ENCODE results near the gene ANXA6.

ANXA6 gene

DNA sequence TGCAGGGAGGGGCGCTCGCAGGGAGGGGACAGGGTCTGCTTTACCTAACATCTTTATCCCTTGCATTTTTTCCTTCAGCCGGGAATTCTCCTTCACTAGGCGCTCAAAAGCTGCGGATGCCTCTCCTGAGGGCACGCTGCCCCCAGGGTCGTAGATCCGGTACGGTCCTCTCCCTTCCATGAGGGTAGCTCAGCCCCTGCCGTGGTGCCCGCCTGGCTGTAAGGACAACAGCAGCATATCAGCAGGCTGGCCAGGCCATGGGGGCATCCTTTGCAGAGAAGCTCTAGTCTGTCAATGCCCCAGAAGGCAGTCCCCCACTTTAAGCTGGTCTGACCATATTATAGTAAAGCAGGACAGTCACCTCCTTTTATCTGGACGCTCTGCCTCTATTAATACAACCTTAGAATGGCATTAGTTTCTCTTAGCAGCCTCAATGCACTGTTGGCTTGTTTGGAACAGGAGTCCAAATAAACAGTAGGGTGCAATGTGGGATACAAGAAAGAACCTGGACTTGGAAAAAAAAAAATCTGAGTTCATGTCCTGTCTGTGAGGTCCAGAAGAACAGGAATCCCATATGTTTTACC, 92.6 kb downstream of the ANXA6 start:
- DNase-seq (ENCODE audit: low read depth in 2 of 2), result no peak

- DNase-seq (ENCODE audit: low read depth in 2 of 2), result no peak
Measured at GRCh38 chr5:151063142-151063989, 94.2 kb downstream of the ANXA6 start.

DNA sequence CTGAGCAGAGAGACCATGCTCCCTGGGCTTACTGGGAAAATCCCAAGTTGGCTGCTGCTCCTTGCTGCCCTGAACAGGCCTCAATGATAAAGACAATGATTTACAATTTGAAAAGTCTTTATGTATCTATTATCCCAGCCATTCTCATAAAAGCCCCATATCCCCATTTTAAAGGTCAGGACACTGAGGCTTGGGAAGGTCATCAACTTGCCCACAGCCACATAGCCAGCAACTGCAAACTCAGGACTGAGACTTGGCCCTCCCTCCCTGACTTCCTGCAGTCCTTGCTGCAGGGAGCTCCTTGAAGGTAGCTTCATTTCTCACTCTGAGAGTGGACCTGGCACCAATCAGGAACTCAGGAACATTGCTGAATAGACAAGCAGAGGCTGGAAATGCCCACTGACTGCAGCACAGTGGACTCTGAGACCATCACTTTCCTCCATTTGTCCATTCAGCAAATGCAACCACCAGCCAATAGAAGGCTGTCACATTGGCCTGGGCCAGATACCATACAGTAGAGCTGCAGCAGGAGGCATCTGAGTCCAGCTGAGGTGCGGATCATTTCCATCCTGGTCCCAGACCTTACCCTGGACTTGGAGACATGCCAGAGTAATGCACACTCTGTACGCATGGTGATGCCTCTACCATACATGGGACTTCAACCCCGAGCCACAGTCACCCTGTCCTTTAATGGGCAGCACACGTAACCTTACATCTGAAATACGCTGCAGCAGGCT, 95.0 kb downstream of the ANXA6 start:
- DNase-seq (ENCODE audit: low read depth in 2 of 2), result no peak

GRCh38 chr5:151060742-151061141, 96.8 kb downstream of the ANXA6 start:
- no peak for DNase-seq (ENCODE audit: low read depth in 2 of 2)

DNA sequence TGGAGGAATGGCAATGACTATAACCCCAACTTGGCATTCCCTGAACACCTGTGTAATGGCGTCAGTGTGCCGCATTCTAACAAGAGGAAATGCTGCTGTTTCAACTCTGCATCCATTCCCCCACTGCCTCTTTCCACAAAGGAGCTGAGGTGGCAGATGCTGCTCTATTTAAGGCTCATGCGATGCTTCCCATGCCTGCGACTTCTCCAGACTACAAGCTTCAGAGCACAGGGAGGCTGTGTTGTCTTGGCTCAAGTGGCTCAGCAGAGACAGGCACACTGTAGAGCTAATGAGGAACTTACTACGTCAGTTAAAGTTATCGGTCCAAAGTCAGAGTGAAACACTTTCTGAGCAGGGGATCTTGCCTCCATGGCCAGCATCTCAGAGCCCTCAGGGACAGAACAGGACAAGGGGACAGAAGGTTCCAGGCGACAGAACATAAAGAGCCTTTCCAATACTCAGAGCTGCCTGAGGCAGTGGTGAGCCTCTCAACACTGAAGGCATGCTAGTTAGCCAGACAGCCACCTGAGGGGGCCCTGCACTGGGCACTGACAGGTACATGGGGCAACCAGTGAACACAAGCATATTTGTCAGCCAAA, 98.6 kb downstream of the ANXA6 start:
- DNase-seq (ENCODE audit: low read depth in 2 of 2), result no peak

- no peak for DNase-seq (ENCODE audit: low read depth in 2 of 2)
Measured at GRCh38 chr5:151058301-151058700, 99.3 kb downstream of the ANXA6 start.

DNA sequence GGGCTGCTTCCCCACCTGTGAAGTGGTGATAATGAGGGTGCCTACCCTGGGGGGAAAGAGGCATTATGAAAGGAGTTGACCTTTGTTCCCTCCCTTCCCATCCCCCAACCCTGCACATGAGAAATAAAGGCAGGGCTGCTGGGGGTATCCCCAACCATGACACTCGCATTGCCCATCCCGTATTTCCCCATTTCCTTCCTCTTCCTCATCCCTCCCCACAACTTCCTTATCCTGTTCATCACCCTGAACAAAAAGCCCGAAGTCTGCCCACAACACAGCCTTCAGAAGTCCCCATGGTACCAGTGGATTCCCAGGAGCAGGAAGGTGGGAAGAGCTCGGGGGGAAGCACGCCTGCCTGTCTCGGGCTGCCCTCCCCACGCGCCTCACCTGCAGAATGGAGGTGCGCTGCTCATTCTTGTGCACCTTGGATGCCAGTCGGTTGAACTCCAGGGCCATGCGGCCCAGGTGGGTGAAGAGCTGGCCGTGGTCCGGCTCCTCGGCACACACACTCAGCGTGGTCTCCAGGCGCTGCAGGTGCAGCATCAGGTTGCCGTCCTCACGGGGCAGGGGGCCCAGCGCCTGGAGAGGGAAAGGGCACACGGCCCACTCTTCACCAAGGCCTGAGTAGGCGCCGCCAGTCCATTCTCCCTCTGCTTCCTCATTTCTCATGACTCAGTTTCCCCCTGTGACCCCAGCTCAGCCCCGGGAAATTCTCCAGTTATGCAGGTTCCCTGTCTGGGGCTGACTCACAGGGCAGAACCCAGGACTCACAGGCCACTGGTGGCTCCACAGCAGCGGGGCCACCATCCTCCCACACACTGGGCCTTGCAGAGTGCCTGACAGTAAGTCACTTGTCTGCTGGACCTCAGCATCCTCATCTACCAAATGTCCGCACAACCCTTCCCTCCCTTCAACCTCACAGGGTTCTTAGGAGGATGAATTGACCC, 100.9 kb downstream of the ANXA6 start:
- DNase-seq (ENCODE audit: low read depth in 2 of 2), result no peak

GRCh38 chr5:151055336-151055735, 102.2 kb downstream of the ANXA6 start:
- DNase-seq (ENCODE audit: low read depth in 2 of 2), result no peak

DNA sequence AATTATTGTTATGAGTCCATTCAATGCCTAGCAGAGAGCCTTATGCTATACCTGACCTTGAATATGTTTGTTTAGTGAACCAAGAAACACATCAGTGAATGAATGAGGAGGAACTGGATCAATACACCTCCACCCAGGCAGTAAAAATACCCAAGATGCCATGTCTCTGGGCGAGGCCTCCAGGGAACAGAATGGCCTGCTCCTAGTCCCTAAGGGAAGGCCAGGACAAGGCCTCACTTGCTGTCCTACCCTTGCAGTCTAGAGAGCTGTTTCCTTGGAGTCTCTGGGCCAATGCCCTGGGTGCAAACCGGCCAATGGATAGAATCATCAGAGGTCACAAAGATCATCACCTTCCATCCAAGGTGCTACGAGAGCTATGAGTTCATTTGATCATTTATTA, 102.9 kb downstream of the ANXA6 start:
- no peak for DNase-seq (ENCODE audit: low read depth in 2 of 2)

GRCh38 chr5:151053796-151054462, 103.7 kb downstream of the ANXA6 start:
- DNase-seq (ENCODE audit: low read depth in 2 of 2), result no peak

- no peak for DNase-seq (ENCODE audit: low read depth in 2 of 2)
Measured at GRCh38 chr5:151052836-151053235, 104.7 kb downstream of the ANXA6 start.

GRCh38 chr5:151051931-151052608, 105.5 kb downstream of the ANXA6 start:
- DNase-seq (ENCODE audit: low read depth in 2 of 2), result no peak

DNA sequence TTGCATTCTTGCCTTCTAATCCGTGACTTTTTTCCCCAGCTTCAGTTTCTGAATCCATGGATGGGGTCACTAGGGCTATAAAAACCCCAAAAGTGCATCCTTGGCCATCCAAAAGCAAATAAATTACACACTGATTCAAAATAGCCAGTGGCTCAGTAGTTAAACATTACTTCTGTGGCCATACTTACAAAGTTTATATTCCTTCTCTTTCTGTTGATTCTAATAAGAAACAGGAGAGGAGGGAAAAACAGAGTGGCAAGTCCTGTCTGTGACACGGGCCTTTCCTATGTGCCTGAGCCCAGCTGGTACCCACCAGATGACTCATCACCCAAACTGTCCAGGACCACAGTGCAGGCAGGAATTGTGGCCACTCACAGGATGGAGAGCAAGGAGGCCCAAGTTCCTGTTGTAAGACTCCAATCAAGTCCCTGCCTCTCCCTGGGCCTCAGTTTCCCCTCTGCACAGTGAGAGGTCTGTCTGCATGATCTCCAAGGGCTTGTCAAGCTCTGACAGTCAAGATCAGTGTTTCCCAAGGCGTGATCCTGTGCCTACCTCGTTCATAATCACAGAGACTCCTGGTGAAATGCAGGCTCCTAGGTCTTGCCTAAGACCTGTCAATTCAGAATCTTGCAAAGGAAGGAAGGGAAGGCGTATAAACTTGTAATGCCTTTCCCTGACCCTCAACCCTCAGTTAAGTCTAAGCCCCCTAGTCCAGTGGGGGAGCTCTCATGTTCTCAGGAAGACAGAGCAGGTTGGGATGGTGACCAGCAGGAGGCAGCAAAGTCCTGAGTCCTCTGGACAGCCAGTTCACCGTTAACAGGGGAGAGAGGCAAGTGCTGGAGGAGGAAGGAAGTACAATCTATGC, 106.3 kb downstream of the ANXA6 start:
- DNase-seq (ENCODE audit: low read depth in 2 of 2), result peak; percentile 44 to 64
